GM19463 (cell line): ENCODE data around the gene CAD.

Experiments
- ATAC-seq: cut with Tn5 transposase; IDR thresholded peaks from one replicate; pipeline ENCODE4 v1.9.1; 2021; ENCODE audit warnings: mild to moderate bottlenecking, moderate library complexity; ENCODE audit not compliant: unreplicated experiment

The CAD gene

DNA sequence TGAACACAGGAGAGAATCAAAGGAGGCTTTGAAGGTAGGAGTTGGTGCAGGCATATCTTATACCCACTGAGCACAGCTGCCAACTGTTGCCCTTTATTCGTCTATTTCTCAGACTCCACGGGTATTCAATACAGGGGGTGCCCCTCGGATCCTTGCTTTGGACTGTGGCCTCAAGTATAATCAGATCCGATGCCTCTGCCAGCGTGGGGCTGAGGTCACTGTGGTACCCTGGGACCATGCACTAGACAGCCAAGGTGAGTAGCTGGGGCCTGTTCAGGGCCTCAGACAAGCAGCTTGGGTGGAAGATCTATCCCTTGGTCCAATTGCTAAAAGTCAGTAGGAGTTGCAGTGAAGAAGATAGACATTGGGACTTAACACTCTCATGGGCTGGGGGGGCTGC lies 5.2 kb downstream of the CAD start:
- no peak for ATAC-seq

DNA sequence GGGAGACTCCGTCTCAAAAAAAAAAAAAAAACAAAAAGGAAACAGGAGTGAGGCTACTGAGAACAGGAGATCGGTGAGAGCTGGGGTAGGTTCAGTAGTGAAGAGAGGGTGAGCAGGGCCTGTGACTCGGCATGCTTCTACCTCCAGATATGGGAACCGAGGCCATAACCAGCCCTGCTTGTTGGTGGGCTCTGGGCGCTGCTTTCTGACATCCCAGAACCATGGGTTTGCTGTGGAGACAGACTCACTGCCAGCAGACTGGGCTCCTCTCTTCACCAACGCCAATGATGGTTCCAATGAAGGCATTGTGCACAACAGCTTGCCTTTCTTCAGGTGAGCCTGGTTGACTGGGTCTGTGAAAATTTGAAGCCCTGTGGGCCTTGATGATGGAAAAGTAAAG lies 6.2 kb downstream of the CAD start:
- no peak for ATAC-seq

DNA sequence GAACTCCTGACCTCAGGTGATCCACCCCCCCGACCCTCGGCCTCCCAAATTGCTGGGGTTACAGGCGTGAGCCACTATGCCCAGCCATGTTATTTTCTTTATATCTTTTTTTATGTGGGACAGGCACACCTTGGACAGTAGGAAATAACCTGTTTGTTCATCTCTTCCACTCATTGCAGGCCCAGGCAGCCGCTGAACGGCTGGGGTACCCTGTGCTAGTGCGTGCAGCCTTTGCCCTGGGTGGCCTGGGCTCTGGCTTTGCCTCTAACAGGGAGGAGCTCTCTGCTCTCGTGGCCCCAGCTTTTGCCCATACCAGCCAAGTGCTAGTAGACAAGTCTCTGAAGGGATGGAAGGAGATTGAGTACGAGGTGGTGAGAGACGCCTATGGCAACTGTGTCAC lies 8.4 kb downstream of the CAD start:
- ATAC-seq = no peak

DNA sequence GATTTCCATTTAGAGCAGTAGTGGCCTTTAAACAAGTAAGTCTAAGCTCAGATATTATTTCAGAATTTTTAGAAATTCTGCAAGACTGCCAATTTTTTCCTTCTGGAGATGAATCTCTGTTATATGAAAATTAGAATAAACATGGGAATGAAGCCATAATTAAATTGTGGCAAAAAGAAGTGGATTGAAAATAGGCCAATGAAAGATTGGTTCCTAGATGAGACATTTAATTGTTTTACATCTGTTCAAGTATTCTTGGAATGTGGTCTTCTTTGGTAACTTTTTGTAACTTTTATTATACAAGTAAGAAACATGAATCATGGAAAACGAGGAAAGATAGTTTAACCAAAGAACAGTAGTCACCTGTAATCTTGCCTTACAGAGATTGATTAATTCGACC lies 10.3 kb downstream of the CAD start:
- ATAC-seq = no peak

DNA sequence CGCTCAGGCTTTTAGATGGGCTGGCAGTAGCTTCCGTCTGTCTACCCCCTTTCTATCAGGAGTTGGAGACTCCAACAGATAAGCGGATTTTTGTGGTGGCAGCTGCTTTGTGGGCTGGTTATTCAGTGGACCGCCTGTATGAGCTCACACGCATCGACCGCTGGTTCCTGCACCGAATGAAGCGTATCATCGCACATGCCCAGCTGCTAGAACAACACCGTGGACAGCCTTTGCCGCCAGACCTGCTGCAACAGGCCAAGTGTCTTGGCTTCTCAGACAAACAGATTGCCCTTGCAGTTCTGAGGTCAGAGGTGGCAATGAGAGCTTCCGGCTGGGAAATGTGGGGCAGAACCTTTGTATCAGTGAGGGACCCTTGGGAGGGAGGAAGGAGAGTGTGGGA lies 14.8 kb downstream of the CAD start:
- no peak for ATAC-seq

DNA sequence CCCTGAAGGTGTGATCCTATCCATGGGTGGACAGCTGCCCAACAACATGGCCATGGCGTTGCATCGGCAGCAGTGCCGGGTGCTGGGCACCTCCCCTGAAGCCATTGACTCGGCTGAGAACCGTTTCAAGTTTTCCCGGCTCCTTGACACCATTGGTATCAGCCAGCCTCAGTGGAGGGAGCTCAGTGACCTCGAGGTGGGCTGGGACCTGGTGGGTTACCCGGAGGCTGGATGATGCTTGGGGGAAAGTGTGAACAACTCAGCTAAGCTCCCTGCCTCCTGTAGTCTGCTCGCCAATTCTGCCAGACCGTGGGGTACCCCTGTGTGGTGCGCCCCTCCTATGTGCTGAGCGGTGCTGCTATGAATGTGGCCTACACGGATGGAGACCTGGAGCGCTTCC lies 16.2 kb downstream of the CAD start:
- ATAC-seq = no peak

DNA sequence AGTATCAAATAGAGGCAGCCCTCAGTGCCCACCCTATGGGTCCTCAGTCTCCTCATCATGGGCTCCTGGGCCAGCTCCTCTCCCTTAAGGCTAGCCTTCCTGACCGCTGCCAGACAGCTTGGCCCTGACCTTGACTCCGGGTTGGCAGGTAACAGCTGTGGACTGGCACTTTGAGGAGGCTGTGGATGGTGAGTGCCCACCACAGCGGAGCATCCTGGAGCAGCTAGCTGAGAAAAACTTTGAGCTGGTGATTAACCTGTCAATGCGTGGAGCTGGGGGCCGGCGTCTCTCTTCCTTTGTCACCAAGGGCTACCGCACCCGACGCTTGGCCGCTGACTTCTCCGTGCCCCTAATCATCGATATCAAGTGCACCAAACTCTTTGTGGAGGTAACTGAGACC lies 19.0 kb downstream of the CAD start:
- ATAC-seq = no peak

DNA sequence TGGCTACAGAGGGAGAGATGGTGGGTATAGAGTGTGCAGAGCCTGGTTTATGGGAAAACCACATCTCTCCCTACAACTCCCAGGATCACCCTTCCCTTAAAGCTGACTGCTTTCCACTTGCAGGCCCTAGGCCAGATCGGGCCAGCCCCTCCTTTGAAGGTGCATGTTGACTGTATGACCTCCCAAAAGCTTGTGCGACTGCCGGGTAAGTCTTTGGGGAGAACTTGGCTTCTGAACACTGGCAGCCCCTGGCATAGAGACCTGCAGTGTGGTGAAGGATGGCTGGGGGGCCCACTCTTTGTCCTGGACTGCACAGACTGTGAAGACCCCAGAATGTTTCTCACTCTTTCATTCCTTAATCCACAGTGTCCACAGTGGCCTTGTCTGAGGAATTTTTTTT lies 19.5 kb downstream of the CAD start:
- no peak for ATAC-seq

DNA sequence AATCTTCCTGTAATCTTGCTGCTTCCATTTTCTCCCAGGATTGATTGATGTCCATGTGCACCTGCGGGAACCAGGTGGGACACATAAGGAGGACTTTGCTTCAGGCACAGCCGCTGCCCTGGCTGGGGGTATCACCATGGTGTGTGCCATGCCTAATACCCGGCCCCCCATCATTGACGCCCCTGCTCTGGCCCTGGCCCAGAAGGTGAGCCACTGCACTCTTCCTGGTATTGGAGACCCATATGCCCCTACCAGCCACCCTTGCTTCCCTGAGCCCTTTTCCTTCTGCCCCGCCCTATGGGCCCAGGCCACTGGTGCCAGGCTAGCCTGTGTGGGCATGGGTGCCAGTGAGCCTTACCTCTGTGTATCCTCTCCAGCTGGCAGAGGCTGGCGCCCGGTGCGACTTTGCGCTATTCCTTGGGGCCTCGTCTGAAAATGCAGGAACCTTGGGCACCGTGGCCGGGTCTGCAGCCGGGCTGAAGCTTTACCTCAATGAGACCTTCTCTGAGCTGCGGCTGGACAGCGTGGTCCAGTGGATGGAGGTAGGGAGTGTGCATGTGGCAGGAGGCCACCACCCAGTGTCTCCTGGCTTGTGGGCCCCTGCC lies 20.3 kb downstream of the CAD start:
- ATAC-seq = no peak

DNA sequence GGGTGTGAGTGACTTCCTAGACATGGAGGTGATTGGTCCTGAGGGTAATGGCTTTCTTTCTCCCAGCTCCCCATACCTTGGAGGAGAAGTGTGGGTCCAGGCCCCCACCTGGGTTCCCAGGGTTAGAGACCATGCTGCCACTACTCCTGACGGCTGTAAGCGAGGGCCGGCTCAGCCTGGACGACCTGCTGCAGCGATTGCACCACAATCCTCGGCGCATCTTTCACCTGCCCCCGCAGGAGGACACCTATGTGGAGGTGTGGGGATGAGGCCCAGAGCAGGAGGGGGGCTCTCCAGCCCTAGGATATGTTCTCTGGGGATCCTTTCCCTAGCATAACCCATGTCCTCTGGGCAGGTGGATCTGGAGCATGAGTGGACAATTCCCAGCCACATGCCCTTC lies 21.8 kb downstream of the CAD start:
- no peak for ATAC-seq

DNA sequence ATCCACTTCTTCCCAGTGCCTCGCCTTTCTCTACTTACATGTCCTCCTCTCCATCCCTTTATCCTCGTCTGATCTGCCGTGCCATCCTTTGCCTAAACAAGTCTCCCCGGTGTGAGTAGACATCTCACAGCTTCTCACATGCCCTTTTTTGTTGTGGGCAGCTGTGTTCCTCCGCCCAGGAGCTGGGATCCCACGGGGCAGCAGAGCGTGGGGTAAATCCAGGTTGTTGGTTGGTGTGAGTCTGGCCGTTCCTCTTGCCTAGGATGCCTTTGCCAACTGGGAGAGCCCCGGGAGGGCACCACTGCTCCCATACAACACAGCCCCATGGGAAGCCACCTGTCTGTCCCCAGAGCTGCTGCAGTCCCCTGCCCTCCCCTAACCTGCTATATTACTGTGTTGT lies 23.2 kb downstream of the CAD start:
- no peak for ATAC-seq

DNA sequence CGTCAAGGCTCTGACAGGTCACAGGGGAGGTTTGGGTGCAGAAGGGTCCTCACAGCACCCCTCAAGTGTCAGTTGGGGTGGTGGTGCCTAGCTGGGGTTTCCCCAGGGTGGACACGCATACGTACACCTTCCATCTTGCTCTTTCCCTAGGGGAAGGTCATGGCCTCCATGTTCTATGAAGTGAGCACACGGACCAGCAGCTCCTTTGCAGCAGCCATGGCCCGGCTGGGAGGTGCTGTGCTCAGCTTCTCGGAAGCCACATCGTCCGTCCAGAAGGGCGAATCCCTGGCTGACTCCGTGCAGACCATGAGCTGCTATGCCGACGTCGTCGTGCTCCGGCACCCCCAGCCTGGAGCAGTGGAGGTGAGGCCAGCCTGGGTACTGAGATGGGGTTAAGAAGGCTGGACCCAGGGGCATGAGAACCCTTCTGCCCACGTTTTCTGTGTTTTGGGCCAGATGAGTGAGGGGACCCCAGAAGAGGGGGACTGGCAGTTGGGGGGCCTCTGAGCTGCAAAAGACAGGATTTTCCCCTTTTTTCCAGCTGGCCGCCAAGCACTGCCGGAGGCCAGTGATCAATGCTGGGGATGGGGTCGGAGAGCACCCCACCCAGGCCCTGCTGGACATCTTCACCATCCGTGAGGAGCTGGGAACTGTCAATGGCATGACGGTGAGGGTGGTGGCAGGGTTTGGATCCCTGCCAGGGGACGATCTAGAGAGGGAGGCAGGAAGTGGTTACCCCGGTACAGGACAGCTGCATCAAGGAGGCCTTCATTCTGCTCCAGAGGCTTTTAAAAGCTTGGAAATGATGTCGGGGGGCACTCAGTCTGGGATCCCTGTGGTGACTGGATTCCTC lies 24.8 kb downstream of the CAD start:
- ATAC-seq = no peak

DNA sequence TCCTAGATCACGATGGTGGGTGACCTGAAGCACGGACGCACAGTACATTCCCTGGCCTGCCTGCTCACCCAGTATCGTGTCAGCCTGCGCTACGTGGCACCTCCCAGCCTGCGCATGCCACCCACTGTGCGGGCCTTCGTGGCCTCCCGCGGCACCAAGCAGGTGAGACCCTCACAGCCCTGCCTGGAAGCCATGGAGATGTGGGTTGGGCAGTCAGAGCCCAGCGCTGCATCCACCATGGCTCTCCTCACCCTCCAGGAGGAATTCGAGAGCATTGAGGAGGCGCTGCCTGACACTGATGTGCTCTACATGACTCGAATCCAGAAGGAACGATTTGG lies 25.4 kb downstream of the CAD start:
- no peak for ATAC-seq

DNA sequence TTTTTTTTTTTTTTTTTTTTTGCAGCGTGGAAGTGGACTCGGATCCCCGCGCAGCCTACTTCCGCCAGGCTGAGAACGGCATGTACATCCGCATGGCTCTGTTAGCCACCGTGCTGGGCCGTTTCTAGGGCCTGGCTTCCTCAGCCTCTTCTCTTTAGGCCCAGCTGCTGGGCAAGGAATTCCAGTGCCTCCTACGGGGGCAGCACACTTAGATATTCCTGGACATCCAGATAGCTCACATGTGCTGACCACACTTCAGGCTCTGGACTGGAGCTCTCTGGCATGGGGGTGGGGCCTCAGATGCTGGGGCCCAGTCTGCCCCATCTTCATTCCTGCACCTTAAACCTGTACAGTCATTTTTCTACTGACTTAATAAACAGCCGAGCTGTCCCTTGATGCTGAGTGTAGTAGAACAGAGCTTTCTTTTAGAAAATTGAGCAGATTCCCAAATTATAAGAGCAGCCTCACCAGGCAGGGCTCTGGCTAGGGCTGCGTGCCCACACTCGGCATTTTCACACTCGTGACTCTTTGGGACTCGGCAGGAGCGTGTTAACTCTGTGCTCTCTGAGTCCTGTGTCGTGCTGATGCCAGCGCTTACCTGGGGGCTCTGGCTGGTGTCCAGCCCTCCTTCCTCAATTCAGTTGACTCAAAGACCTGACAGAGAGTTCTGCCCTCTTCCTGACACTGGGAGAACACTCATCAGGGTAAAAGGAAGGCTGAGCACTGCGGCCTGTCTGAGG lies 26.4 kb downstream of the CAD start:
- no peak for ATAC-seq

DNA sequence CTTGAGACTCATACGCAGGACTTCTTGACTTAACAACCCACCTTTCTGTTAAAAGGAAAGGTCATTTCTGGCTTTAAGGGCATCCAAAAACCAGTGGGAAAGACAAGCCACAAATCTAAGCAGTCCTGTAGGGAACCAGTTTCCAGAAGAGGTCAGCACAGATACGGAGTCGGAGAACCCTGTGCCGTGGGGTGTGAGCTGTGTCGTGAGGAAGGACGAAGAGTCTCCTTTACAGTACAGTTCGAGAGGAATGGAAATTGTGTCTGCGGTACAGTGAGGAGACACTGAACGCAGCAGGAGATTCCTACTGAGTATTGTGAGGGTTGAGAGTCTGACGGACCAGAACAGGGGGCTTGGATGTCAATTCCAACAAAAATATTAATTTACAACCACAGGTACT lies 27.9 kb downstream of the CAD start:
- no peak for ATAC-seq

DNA sequence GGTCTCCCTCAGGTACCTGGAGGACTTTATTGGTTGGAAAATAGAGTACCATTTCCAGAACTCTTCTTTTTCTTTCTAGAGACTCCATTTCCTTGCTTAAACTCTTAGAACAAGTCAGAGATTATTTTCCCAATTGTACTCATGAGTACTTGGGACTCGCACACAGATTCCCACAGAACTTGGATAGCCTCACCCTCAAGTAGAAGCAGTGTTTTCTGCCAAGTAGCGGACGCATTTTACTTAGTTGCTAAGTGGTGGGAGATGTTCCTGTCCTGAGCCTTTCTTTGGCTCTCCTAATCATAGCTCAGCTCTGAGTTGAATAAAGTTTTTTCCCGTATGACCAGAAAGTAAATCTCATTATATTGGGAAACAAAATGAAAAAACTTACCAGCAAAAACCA lies 28.5 kb downstream of the CAD start:
- no peak for ATAC-seq

DNA sequence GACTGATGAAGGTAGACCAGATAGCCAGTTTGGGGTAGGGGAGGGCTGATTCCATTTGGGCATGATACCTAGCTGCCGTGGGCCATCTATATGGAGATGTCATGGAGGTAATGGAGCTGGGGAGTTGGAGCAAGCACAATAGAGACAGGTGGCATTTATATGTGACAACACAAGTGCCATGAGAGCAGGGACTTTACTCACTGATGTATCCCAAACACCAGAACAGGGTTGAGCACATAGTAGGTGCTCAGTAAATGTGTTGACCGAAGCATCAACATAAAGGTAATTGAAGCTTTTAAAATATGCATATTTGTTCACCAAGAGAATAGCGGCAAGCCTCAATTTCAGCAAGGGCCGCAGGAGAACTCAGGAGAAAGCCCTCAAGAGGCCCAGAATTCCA lies 30.7 kb downstream of the CAD start:
- no peak for ATAC-seq

DNA sequence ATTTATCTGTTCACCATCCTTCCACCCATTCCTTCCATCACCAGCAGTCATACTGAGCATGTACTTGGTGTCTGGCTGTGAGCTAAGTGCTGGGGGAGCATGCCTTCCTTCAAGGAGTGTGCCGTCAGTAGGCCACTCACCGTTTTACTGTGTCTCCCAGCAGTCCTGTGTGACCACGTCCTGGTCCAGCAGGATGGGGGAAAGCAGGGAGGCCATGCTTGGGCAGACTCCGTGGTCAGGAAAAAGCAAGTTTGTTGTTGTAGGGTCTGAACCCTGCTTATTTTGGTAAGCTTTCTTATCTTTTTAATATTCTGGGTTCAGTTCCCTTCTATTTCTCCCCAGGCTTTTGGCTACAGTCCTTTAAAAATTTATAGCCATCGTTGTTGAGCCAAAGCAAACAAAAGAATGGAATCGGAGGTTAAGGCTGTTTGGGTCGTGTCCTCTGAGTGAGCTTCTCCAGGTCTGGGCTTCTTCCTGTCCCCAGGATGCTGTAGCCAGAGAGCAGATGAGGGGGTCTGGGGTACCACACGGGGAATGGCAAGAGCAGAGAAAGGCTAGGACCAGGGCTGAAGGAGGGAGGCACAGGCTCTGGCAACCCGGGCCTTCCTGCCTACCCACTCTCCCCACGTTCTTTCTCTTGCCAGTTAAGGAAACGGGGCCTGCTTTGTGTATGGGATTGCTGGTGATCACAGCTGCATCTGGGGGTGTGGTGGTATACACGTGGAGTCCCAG lies 32.2 kb downstream of the CAD start:
- ATAC-seq = no peak

DNA sequence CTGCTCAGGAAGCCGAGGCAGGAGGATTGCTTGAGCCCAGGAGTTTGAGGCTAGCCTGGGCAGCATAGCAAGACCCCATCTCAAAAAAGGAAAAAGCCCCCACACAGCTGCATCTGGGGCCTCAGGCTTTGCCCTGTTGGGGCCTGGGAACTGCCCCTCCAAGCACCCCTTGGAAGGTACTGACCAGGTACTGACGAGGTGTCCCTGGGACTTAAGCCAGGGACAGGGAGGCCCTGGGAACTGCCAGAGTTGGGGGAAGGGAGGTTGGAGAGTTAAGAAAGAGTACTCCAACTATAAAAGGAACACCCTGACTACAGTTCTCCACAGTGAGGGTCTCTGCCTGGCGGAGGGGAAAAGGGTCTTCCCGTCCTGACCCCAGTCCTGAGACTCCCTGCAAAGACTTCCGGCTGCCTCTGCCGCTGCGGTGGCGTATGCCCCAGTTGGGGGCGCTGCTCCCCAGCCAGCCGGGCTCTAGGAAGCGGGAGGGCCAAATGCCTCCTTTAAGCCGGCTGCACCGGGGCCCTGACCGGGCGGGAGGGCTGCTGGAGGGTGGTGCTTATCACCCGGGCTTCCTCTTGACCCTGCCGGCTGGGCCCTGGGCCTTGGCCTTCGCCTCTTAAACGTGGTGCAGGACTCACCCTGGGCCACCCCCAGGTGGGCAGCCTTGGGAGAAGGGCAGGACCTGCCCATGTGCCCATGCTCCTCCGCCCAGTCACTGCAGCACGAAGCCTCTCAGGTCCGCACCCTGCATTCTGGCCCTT lies 32.9 kb downstream of the CAD start:
- no peak for ATAC-seq

DNA sequence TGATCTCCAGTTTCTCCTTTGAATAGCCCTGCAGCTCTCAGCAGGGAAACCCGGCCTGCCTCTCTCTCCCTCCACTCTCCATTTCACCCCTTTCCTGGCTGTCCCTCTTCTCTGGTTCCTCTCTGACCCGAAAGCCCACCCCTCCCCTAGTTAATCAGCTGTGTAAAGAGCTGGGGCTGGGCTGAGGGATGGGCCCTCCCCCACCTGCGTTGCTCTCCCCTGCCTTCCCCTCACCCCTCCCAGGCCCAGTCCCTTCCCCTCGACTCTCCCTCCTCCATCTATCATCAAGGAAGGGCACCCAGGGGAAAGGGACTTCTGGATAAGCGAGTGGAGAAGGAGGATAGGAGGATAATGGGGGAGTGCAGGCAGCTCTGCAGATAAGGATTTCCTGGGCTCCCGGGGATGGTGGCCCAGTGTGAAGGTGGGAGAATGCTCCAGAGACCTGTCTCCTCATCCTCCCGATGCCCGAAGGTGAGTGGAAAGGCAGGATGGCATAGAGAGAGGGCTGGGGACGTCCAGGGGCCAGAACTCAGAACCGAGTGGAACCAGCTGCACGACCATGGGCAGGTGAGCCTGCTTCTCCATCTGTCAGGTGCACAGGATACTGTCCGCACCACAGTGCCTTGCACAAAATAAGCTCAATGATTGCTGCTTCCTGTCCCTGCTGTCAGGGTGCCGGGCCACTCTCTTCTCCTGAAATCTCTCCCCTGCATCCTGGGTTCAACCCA lies 33.6 kb downstream of the CAD start:
- ATAC-seq = no peak
